Activated CD4-positive, CD25-positive, alpha-beta regulatory T cell treated with anti-CD3 and anti-CD28 coated beads, Interleukin-2, amount 50 U/mL, for 72 hours (primary cell): Measurements from ENCODE around the gene PFKP.
A peak's percentile ranks its signal among the peaks of the same experiment; 100 is the strongest.
"Not testable (repeated sequence)": the region's sequence is repeated elsewhere in the genome, so short reads cannot be mapped to it uniquely, and the experiment has no call there.

Experiments
- DNase-seq: peaks from one replicate; pipeline ENCODE4 v3.0.0; 2021

PFKP gene

GRCh38 chr10:3166496-3167290, 99.3 kb downstream of the PFKP start:
- DNase-seq, result no peak

- no peak for DNase-seq
Measured at GRCh38 chr10:3167611-3168330, 100.4 kb downstream of the PFKP start.

DNA sequence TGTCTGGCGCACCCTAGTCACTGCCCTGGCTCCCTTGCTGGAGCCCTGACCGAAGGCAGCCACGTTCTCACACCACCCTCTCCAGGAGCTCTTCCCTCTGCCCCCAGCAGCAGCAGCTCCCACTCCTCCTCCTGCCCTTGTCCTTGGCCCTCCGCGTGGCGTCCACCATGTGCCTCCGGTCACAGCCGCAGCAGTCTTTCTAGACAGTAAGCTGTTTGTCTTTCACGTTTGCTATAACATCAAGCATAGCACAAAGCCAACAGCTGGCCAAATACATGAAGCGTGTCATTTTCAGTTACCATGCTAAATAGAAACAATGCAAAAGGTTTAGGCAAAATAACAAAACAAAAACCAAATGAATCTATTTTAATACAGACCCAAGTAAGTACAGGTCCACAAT, 101.9 kb downstream of the PFKP start:
- no peak for DNase-seq

GRCh38 chr10:3169673-3170072, 102.3 kb downstream of the PFKP start:
- DNase-seq, result no peak

DNA sequence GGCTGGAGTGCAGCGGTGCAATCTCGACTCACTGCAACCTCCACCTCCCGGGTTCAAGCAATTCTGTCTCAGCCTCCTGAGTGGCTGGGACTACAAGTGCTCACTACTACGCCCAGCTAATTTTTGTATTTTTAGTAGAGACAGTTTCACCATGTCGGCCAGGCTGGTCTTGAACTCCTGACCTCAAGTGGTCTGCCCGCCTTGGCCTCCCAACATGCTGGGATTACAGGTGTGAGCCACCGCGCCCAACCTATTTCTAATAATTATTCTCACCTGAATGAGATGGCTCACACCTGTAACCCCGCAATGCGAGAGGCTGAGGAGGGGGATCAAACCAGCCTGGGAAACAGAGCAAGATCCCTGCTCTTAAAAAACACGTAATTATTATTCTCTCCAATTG, 104.1 kb downstream of the PFKP start:
- DNase-seq, result not testable (repeated sequence)

- no peak for DNase-seq
Measured at GRCh38 chr10:3172081-3172445, 104.7 kb downstream of the PFKP start.

DNA sequence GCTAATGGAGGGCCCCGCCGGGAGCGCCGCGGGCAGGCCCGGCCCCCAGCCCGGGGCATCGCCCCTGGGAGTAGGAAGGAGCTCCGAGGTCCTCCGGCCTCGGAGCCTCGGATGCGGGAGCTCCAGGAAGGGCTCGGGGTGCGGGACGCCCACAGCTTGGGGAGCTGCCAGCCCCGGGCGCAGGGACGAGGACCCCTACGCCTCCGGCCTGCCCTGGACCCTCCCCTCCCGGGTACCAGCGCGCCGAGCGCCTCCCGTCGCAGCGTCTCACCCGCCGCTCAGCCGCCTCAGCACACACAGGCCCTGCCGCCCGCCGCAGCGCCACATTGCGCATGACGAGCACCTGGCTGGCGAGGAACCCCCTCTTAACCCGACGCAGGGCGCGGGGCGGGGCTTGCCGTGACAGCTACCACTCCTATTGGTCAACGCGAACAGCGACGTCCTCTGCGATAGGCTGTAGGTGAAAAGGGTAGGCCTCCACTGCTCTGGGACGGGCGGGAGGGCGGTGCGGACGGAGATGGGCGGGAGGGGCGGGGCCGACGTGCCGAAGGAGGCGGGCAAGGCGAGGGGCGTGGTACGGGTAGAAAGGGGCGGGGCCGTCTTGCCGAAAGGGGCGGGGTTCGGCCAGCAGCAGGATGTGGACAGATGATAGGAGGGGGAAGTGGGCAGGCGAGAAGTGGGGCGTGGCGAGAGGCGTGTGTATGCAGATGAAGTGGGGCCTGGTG, 105.3 kb downstream of the PFKP start, which contains the start of gene PITRM1:
Gene PITRM1 (minus strand): TSS at position 337 of the 725 bp plus-strand sequence. CDS start 10 bp downstream, at position 327.
- DNase-seq, result peak; percentile 99

DNA sequence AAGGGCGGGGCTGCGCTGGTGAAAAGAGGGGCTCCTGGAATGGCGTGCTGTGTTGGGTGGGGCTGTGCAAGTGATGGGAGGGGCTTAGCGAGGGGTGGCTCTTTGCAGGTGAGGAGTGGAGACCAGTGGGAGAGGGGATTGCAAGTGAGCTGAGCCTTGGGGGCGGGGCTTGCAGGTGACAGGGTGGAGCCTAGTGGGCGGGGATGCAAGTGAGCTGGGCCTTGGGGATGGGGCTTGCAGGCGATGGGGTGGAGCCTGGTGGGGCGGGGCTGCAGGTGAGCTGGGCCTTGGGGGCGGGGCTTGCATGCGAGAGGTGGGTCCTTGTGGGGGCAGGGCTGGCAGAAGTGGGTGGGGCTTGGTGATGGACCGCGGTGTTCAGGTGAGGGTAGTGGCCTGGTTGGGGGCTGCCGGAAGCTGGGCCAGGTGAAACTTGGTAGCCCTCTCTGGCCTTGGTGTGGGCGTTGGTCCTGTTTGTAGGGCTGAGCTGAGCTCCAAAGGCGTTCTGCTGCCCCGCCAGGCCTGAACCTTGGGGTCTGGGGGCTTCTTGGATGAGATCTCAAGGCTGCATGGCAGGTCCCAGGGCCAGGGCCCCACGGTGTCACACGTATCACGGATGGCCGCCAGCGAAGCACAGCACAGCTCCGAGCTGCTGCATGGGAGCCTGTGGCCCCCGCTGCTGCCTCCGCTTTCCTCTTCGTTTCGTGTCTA, 106.0 kb downstream of the PFKP start:
- DNase-seq, result peak; percentile 87

DNA sequence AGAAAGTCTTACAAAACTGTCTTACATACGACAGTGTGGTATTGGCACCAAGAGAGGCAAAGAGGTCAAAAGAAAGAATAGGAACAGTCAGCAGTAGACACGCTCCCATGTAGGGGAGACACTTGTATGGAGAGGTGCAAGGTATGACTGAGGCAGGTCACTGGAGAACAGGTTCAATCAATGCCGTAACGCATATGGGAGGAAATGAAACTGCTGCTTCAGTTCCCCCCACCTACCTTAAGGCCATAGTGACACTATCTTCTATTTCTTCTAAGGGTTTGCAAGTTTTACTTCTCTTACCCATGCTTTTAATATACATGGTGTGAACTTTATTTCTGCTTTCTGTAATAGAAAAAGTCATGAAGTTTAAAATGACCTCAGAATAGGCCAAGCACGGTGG, 110.7 kb downstream of the PFKP start:
- no peak for DNase-seq

- DNase-seq, result no peak
Measured at GRCh38 chr10:3179174-3179573, 111.8 kb downstream of the PFKP start.

DNA sequence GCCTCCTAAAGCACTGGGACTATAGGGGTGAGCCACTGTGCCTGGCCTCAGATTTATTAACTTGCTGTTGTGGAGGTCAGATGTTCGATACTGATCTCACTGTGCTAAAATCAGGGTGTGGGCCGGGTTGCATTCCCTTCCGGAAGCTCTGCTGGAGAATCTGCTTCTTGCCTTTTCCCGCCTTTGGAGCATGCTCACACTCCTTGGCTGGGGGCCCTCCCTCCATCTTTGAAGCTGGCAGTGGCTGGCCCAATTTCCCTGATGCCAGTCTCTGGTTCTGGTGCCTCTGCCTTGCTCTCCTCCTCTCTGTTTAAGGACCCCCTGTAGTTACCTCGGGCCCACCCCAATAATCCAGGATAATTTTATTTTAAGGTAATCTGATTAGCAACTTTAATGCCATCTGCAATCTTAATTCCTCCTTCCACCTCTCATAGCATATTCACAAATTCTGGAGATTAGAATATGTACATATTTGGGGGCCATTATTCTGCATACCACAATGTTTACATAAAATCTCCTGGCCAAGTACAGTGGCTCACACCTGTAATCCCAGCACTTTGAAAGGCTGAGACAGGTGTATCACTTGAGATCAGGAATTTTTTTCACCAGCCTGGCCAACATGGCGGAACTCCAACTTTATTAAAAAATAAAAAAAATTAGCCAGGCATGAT, 113.1 kb downstream of the PFKP start:
- no peak for DNase-seq

DNA sequence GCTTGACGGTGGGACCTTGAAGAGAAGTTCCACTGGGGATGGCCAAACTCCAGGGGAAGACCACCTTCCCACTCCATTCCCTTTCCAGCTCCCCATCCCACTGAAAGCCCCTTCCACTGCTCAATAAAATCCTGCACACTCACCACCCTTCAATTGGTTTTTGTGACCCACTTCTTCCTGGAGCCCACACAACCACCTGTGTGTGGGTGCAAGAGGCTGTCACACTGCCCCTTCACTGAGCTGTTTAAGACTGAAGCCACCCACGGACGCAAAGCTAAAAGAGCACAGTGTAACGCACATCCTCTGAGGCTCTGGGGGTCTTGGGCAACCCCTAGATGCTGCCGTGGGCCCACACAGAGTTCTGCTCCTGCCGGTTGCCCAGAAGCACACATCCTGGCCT, 118.0 kb downstream of the PFKP start:
- DNase-seq, result no peak

GRCh38 chr10:3186368-3186767, 119.0 kb downstream of the PFKP start:
- DNase-seq, result no peak
